ENCODE measurements around the gene PRXL2B. TPM values are rescaled to one million over a fixed set of nuclear protein-coding genes. Genes with fewer than 3 reads are reported as not detected.

PRXL2B gene
- total RNA-seq, 4 donors from 2014 or later, result 33.7 to 101 (median 50.1) TPM

DNA sequence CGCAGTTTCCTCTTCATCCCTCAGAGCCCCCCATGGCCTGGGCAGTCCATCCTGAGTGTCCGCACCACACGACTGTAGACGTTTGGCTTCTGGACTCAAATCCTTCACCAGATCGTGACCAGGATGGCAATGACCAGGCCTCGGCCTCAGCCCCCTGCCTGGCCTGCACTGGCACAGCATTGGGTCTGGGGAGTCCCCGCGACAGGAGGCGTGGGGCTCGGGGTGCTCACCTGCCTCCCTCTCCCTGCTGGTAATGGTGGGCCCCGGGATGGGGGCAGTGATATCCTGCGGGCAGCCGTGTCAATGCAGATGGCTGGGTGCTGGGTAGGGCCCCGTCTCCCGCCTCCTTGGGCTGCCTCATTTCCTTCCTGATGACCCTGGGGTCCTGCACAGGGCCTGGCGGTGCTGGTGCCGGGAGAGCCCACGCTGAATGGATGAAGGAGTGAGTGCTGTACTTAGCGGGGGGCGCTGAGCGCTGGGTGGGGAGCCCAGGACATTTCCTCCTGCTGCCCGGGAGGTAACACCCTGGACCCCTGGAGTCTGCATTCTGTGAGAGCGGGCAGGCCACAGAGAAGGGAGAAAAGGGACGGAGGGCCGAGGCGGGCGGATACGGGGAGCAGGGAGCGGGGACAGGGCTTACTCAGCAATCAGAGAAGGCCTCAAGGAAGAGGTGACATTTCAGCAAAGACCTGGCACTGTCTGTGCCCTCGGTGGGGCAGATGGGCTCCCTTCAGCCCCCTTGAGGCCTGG is 32.5 kb upstream of the PRXL2B start:
- DNase-seq, result no peak
- TF ChIP-seq POLR2A (IDR thresholded peaks at IDR 0.05) (no peak), POLR2AphosphoS5 (IDR thresholded peaks at IDR 0.05) (no peak), CTCF (IDR thresholded peaks at IDR 0.05) (no peak), EP300 (IDR thresholded peaks at IDR 0.05; ENCODE audit: low read depth) (no peak)
- in situ Hi-C loops (cut with MboI; ENCODE audit: low pct_ligation_motif_present in 1 of 4, low pct_unique_long_range_greater_than_20kb in 1 of 4, low sequenced_read_pairs in 3 of 4), result loop anchor here in 1 of 4 donors (25.0 kb wide), 1 partner anchor 142 kb away; the partner anchor contains the start of gene PEX10
- H3K4me3 ChIP-seq, result no peak overlapping the region
- 84 to 96% methylated on average over 13 to 30 of the region's 30 CpGs for WGBS, 2 donors (ENCODE audit: low coverage in 1 of 2)
- H3K36me3 ChIP-seq, result no peaks in the 10 kb centered on the region
- peaks cover 25 to 52% (median 41%) of the 10 kb centered on the region in 4 donors for H3K4me1 ChIP-seq
- H3K9me3 ChIP-seq, result no peaks in the 10 kb centered on the region
- peak overlapping the region in 1 of 4 donors; percentile 96 for H3K27ac ChIP-seq
- intact Hi-C loops (cut with DNase I; ENCODE audit: low total_unique reads), result no loop called here
- H3K27me3 ChIP-seq, result no peaks in the 10 kb centered on the region

DNA sequence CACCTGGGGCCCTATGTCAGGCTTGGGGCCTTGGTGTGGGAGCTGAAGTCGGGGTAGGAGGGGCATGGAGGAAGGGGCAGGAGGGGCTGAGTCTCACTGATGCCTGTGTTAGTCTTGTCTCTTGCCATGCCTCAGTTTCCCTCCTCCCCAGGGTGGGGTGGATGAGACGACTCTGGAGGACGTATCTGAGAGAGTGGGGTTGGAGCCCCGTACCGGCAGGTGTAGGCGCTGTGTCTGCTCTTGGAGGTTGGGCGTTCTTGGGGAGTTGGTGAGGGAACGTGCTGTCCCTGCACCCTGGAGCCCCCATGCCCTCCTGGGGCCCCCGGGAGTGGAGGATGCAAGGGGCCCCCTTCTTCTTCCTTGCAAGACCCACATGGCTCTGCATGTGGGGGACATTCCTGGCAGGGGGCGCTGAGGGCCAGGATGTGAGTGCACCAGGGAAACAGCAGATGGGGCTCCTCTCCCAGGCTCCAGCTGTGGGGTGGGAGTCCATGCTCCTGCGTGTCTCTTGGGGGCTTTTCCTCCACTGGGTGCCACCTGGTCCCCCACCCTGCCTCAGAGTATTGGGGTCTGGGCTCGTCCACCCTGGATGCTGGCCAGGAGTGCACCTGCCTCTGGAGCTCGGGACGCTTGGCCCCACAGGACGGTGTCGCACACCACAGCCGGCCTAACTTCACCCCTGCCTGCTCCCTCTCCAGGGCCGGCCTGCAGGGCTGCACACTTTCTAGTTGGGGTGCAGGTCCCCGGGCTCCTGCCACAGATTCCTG is 31.8 kb upstream of the PRXL2B start:
- Histone ChIP-seq H3K27ac (peak overlapping the region; percentile 93 to 96 (median 94)), H3K9me3 (no peaks in the 10 kb centered on the region), H3K4me3 (peak overlapping the region in 3 of 4 donors; percentile 59 to 78 (median 66)), H3K4me1 (peaks cover 21 to 50% (median 36%) of the 10 kb centered on the region in 4 donors), H3K27me3 (no peaks in the 10 kb centered on the region), H3K36me3 (no peaks in the 10 kb centered on the region)
- peak; percentile 49 for DNase-seq
- 47% methylated on average over 18 of the region's 19 CpGs; no CpG with 5 or more reads in 1 of the 2 donors for WGBS, 2 donors (ENCODE audit: low coverage in 1 of 2)
- intact Hi-C loops (cut with DNase I; ENCODE audit: low total_unique reads) (no loop called here), in situ Hi-C loops (cut with MboI; ENCODE audit: low pct_ligation_motif_present in 1 of 4, low pct_unique_long_range_greater_than_20kb in 1 of 4, low sequenced_read_pairs in 3 of 4) (loop anchor here in 1 of 4 donors (25.0 kb wide), 1 partner anchor 143 kb away; the partner anchor contains the start of gene PEX10)
- TF ChIP-seq POLR2A (IDR thresholded peaks at IDR 0.05) (no peak), CTCF (IDR thresholded peaks at IDR 0.05) (peak; percentile 29 to 72 (median 50))

DNA sequence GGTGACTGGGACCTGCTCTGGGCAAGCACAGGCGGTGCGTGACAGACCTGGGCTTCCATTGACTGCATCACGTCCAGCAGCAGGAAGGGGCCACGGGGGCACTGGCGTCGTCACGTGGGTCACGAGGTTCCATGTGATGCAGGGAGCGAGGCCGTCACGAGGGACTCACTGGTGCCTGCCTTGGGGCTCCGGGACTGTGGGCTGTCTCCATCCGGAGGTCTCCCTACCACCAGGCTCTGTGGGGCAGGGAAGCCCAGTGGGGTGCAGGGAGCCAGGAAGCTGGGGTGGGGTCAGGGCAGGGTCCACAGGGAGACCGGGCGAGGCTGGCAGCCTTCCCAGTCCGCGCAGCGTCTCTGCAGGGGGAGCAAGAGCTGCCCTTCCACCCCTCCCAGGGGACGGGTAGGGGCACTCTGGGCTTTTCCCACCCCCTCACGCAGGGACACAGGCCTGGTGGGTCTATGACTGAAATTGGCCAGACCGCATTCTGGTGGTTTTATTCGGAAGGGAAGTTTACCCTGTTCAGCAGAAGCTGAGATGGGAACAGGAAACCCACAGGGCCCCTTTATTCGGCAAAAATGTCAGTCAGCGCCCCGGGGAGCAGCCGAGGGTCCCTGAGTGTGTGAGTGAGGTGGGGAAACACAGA is 30.8 kb upstream of the PRXL2B start:
- no peaks in the 10 kb centered on the region for H3K36me3 ChIP-seq
- intact Hi-C loops (cut with DNase I; ENCODE audit: low total_unique reads) (no loop called here), in situ Hi-C loops (cut with MboI; ENCODE audit: low pct_ligation_motif_present in 1 of 4, low pct_unique_long_range_greater_than_20kb in 1 of 4, low sequenced_read_pairs in 3 of 4) (loop anchor here in 1 of 4 donors (25.0 kb wide), 1 partner anchor 143 kb away; the partner anchor contains the start of gene PEX10)
- no peaks in the 10 kb centered on the region for H3K27me3 ChIP-seq
- TF ChIP-seq POLR2A (IDR thresholded peaks at IDR 0.05), result peak; percentile 64
- no peak for TF ChIP-seq EP300 (IDR thresholded peaks at IDR 0.05; ENCODE audit: low read depth)
- peak; percentile 80 to 85 (median 81) for TF ChIP-seq POLR2AphosphoS5 (IDR thresholded peaks at IDR 0.05)
- peaks cover 21 to 49% (median 35%) of the 10 kb centered on the region in 4 donors for H3K4me1 ChIP-seq
- peak overlapping the region; percentile 59 to 78 (median 66) for H3K4me3 ChIP-seq
- WGBS, 2 donors (ENCODE audit: low coverage in 1 of 2), result 0% methylated on average over 26 of the region's 26 CpGs; no CpG with 5 or more reads in 1 of the 2 donors
- H3K9me3 ChIP-seq, result no peaks in the 10 kb centered on the region
- H3K27ac ChIP-seq, result peak overlapping the region; percentile 93 to 96 (median 94)
- DNase-seq, result peak; percentile 88

GRCh38 chr1:2556277-2556677 is 30.3 kb upstream of the PRXL2B start, which contains the start of gene TNFRSF14:
Gene TNFRSF14, plus strand, starts transcription at chr1:2556371. Its CDS starts 294 bp downstream, at chr1:2556665.
- no peaks in the 10 kb centered on the region for H3K9me3 ChIP-seq
- in situ Hi-C loops (cut with MboI; ENCODE audit: low pct_ligation_motif_present in 1 of 4, low pct_unique_long_range_greater_than_20kb in 1 of 4, low sequenced_read_pairs in 3 of 4) (loop anchor here in 1 of 4 donors (25.0 kb wide), 1 partner anchor 144 kb away; the partner anchor contains the start of gene PEX10), intact Hi-C loops (cut with DNase I; ENCODE audit: low total_unique reads) (no loop called here)
- peaks cover 21 to 49% (median 35%) of the 10 kb centered on the region in 4 donors for H3K4me1 ChIP-seq
- TF ChIP-seq CTCF (IDR thresholded peaks at IDR 0.05), result peak in 1 of 5 experiments; percentile 13
- peak; percentile 46 for TF ChIP-seq POLR2A (IDR thresholded peaks at IDR 0.05)
- TF ChIP-seq EP300 (IDR thresholded peaks at IDR 0.05; ENCODE audit: low read depth), result no peak
- TF ChIP-seq POLR2AphosphoS5 (IDR thresholded peaks at IDR 0.05), result peak in 2 of 3 donors; percentile 19 to 37
- H3K27me3 ChIP-seq, result no peaks in the 10 kb centered on the region
- H3K4me3 ChIP-seq, result peak within 1 kb of the TSS; percentile 59 to 78 (median 66)
- peak within 1 kb of the TSS; percentile 93 to 96 (median 94) for H3K27ac ChIP-seq
- 0% methylated on average over 14 of the region's 16 CpGs; no CpG with 5 or more reads in 1 of the 2 donors for WGBS, 2 donors (ENCODE audit: low coverage in 1 of 2)
- no peaks in the 10 kb centered on the region for H3K36me3 ChIP-seq
- peak; percentile 73 for DNase-seq

All from transverse colon (tissue), 4 donors.